GM12878 (cell line): Measurements from ENCODE around the gene FAM110A. TPM values are rescaled to one million over a fixed set of nuclear protein-coding genes. Genes with fewer than 3 reads are reported as not detected.
A peak's percentile ranks its signal among the peaks of the same experiment; 100 is the strongest.

Source experiments
- DPF2 ChIP-seq: fragments of 450-650 bp; IDR thresholded peaks from 2 replicates; pipeline ENCODE4 v1.6.1; 2017; ENCODE audit warnings: mild to moderate bottlenecking
- IRF3 ChIP-seq: fragments of 450-650 bp; IDR thresholded peaks from 2 replicates; pipeline ENCODE4 v1.6.1; 2014; ENCODE audit warnings: mild to moderate bottlenecking
- KAT2A ChIP-seq: conservative IDR thresholded peaks from 2 replicates; pipeline ENCODE4 v1.6.1; 2011; ENCODE audit warnings: low read depth, low read length; ENCODE audit not compliant: control insufficient read depth
- MLLT1 ChIP-seq: fragments of 450-650 bp; IDR thresholded peaks from 2 replicates; pipeline ENCODE4 v1.6.1; 2016; ENCODE audit warnings: mild to moderate bottlenecking
- NKRF ChIP-seq: fragments of 450-650 bp; conservative IDR thresholded peaks from 2 replicates; pipeline ENCODE4 v1.6.1; 2017; ENCODE audit warnings: mild to moderate bottlenecking, moderate library complexity
- NR2C2 ChIP-seq: IDR thresholded peaks from 2 replicates; pipeline ENCODE4 v1.6.1; 2011; ENCODE audit warnings: borderline replicate concordance, low read depth; ENCODE audit not compliant: control insufficient read depth, insufficient read length
- NRF1 ChIP-seq: conservative IDR thresholded peaks from 2 replicates; pipeline ENCODE4 v1.6.1; 2011; ENCODE audit warnings: mild to moderate bottlenecking, low read depth, low read length, improper control_type of control experiment
- RAD51 ChIP-seq: fragments of 450-650 bp; IDR thresholded peaks from 2 replicates; pipeline ENCODE4 v1.6.1; 2016; ENCODE audit warnings: moderate library complexity, mild to moderate bottlenecking, inconsistent platforms
- RFX5 ChIP-seq: IDR thresholded peaks from 2 replicates; pipeline ENCODE4 v1.6.1; 2011; ENCODE audit warnings: low read depth, low read length, improper control_type of control experiment
- SKIL ChIP-seq: fragments of 450-650 bp; IDR thresholded peaks from 2 replicates; pipeline ENCODE4 v1.6.1; 2017; ENCODE audit warnings: mild to moderate bottlenecking, low read depth, inconsistent platforms; ENCODE audit not compliant: poor library complexity, severe bottlenecking
- SP1 ChIP-seq: IDR thresholded peaks from one replicate; pipeline ENCODE4 v1.6.1; 2011; ENCODE audit warnings: low read depth, low read length
- SPI1 ChIP-seq: IDR thresholded peaks from 2 replicates; pipeline ENCODE4 v1.6.1; 2011; ENCODE audit warnings: low read depth, mild to moderate bottlenecking, low read length, moderate library complexity, borderline replicate concordance; ENCODE audit not compliant: insufficient read depth
- TCF3 ChIP-seq: IDR thresholded peaks from 2 replicates; pipeline ENCODE4 v1.6.1; 2012; ENCODE audit warnings: low read depth, mild to moderate bottlenecking, low read length, borderline replicate concordance; ENCODE audit not compliant: insufficient read depth
- ZNF592 ChIP-seq: fragments of 450-650 bp; IDR thresholded peaks from 2 replicates; pipeline ENCODE4 v1.6.1; 2017; ENCODE audit warnings: mild to moderate bottlenecking, moderate library complexity
- ZZZ3 ChIP-seq: IDR thresholded peaks from 2 replicates; pipeline ENCODE4 v1.6.1; 2011; ENCODE audit warnings: low read depth; ENCODE audit not compliant: control insufficient read depth, insufficient read length
- polyA plus RNA-seq, 11 experiments: library from polyadenylated mRNA; depleted of rRNA in 4 of 11; unstranded in 6 of 11; stranded (reverse) in 5 of 11; fragments of >200 nt; fragmentation: Nextera tagmentation in 4 of 11; fragmentation: Illumina TruSeq in 1 of 11; extraction: Ambion mirVana in 4 of 11; extraction: Trizol in 1 of 11; gene quantifications; 1 replicate in 1 of 11; 2 replicates in 10 of 11; pipeline versions ENCODE4 v1.2.1 to v1.2.3, GENCODE V29; 2011 to 2016; ENCODE audit warnings: inconsistent platforms in 2 of 11, missing spikeins in 2 of 11, low read depth in 1 of 11
- total RNA-seq, 4 experiments: library from RNA; depleted of rRNA in 3 of 4; stranded (reverse); fragments of >200 nt in 3 of 4; fragmentation: Illumina TruSeq in 1 of 4; extraction: Trizol in 1 of 4; gene quantifications; 2 replicates each; pipeline versions ENCODE4 v1.2.1 to v1.2.3, GENCODE V29; 2013 to 2021
- TF ChIP-seq, protein P1 (sequence below): fragments of 450-650 bp; IDR thresholded peaks from 2 replicates; pipeline ENCODE4 v1.6.1; 2017; ENCODE audit warnings: mild to moderate bottlenecking

Gene FAM110A
- total and polyA plus RNA-seq, 10 of the 15 experiments (the other 5 are each of a cell fraction or from before 2014, with no cell fraction given): 1.1 to 14.8 (median 7.4) TPM

GRCh38 chr20:833450-834150 lies at the start of gene FAM110A (continued):
- TF ChIP-seq IRF3 (peak; percentile 51; the same call in 1 of the 2 replicates), SPI1 (peak; percentile 91), MLLT1 (no peak), TCF3 (0 out of 2 replicates have a peak, but pooled peaks have one; percentile 35), NRF1 (no peak), NR2C2 (no peak), KAT2A (no peak), RAD51 (no peak), ZZZ3 (no peak), RFX5 (no peak), DPF2 (peak; percentile 96), SP1 (peak; percentile 95), NKRF (peak; percentile 82), SKIL (no peak), ZNF592 (no peak)
- TF ChIP-seq, protein P1, sequence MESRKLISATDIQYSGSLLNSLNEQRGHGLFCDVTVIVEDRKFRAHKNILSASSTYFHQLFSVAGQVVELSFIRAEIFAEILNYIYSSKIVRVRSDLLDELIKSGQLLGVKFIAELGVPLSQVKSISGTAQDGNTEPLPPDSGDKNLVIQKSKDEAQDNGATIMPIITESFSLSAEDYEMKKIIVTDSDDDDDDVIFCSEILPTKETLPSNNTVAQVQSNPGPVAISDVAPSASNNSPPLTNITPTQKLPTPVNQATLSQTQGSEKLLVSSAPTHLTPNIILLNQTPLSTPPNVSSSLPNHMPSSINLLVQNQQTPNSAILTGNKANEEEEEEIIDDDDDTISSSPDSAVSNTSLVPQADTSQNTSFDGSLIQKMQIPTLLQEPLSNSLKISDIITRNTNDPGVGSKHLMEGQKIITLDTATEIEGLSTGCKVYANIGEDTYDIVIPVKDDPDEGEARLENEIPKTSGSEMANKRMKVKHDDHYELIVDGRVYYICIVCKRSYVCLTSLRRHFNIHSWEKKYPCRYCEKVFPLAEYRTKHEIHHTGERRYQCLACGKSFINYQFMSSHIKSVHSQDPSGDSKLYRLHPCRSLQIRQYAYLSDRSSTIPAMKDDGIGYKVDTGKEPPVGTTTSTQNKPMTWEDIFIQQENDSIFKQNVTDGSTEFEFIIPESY: no peak
